Measurements from ENCODE around the gene SUCNR1.
"Not testable (repeated sequence)": the region's sequence is repeated elsewhere in the genome, so short reads cannot be mapped to it uniquely, and the experiment has no call there.

The SUCNR1 gene

GRCh38 chr3:151871639-151872468 lies 1.6 kb upstream of the SUCNR1 start:
- no peak for DNase-seq (ENCODE audit: low read depth)

GRCh38 chr3:151874079-151874478 lies 636 bp downstream of the SUCNR1 start:
- not testable (repeated sequence) for DNase-seq (ENCODE audit: low read depth)

- DNase-seq (ENCODE audit: low read depth), result no peak
These were observed 2.3 kb downstream of the SUCNR1 start for GRCh38 chr3:151875759-151876158.

- no peak for DNase-seq (ENCODE audit: low read depth)
These were observed 3.8 kb downstream of the SUCNR1 start for GRCh38 chr3:151877269-151877668.

GRCh38 chr3:151878465-151878864 lies 5.0 kb downstream of the SUCNR1 start:
- DNase-seq (ENCODE audit: low read depth), result no peak

- no peak for DNase-seq (ENCODE audit: low read depth)
These were observed 5.6 kb downstream of the SUCNR1 start for GRCh38 chr3:151879037-151879436.

GRCh38 chr3:151879679-151880415 lies 6.4 kb downstream of the SUCNR1 start:
- DNase-seq (ENCODE audit: low read depth), result no peak

- no peak for DNase-seq (ENCODE audit: low read depth)
These were observed 6.9 kb downstream of the SUCNR1 start for GRCh38 chr3:151880416-151880690.

- DNase-seq (ENCODE audit: low read depth), result no peak
These were observed 7.7 kb downstream of the SUCNR1 start for GRCh38 chr3:151881137-151881536.

GRCh38 chr3:151885397-151885796 lies 12.0 kb downstream of the SUCNR1 start:
- not testable (repeated sequence) for DNase-seq (ENCODE audit: low read depth)

GRCh38 chr3:151887450-151888211 lies 14.2 kb downstream of the SUCNR1 start:
- DNase-seq (ENCODE audit: low read depth), result not testable (repeated sequence)

- DNase-seq (ENCODE audit: low read depth), result no peak
These were observed 17.3 kb downstream of the SUCNR1 start for GRCh38 chr3:151890721-151891141.

- no peak for DNase-seq (ENCODE audit: low read depth)
These were observed 18.3 kb downstream of the SUCNR1 start for GRCh38 chr3:151891721-151892120.

- DNase-seq (ENCODE audit: low read depth), result no peak
These were observed 20.8 kb downstream of the SUCNR1 start for GRCh38 chr3:151894219-151894618.

- no peak for DNase-seq (ENCODE audit: low read depth)
These were observed 22.2 kb downstream of the SUCNR1 start for GRCh38 chr3:151895478-151896241.

GRCh38 chr3:151896246-151897012 lies 23.0 kb downstream of the SUCNR1 start:
- no peak for DNase-seq (ENCODE audit: low read depth)

- not testable (repeated sequence) for DNase-seq (ENCODE audit: low read depth)
These were observed 24.7 kb downstream of the SUCNR1 start for GRCh38 chr3:151898121-151898520.

GRCh38 chr3:151898564-151899261 lies 25.3 kb downstream of the SUCNR1 start:
- DNase-seq (ENCODE audit: low read depth), result not testable (repeated sequence)

- DNase-seq (ENCODE audit: low read depth), result no peak
These were observed 26.6 kb downstream of the SUCNR1 start for GRCh38 chr3:151899996-151900395.

- no peak for DNase-seq (ENCODE audit: low read depth)
These were observed 27.0 kb downstream of the SUCNR1 start for GRCh38 chr3:151900460-151900859.

All from stimulated activated CD8-positive, alpha-beta memory T cell treated with anti-CD3 and anti-CD28 coated beads, Interleukin-4, amount 100 ng/mL, for 24 hours (primary cell).